ENCODE measurements around the gene EDA. TPM values are rescaled to one million over a fixed set of nuclear protein-coding genes. Genes with fewer than 3 reads are reported as not detected.

The EDA gene
- total RNA-seq, 4 donors from 2014 or later, result 0.51 to 3.3 (median 1.3) TPM

DNA sequence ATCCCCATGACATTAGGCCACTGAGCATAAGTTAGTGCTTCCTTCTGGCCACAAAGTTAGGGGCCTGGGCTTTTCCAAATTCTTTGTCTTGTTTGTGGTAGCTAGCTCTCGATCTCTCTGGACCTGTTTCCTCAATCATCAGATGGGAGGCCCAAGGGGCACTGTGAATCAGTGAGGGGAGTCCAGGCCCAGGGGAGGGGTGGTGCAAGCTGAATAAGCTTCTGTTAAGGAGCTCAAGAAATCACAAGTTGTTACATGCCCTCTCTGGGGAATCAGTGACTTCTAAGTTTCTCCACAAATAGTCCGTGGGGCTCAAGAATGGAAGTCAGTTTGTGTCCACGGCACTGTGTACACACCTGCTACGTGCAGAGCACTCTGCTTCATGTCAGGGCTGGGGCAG, 418.7 kb downstream of the EDA start:
- Histone ChIP-seq H3K4me1 (no peaks in the 10 kb centered on the region), H3K27ac (no peak overlapping the region), H3K36me3 (no peaks in the 10 kb centered on the region), H3K4me3 (no peak overlapping the region), H3K27me3 (no peaks in the 10 kb centered on the region), H3K9me3 (no peaks in the 10 kb centered on the region)
- intact Hi-C loops (cut with DNase I; ENCODE audit: low total_unique reads) (no loop called here), in situ Hi-C loops (cut with MboI; ENCODE audit: low sequenced_read_pairs in 4 of 4) (loop anchor here in 2 of 4 donors (5.0 to 25.0 kb wide), 3 partner anchors 60 to 497 kb away; no protein-coding TSS in a partner anchor)
- TF ChIP-seq POLR2A (IDR thresholded peaks at IDR 0.05), result no peak
- ATAC-seq (no peak), DNase-seq (no peak)

DNA sequence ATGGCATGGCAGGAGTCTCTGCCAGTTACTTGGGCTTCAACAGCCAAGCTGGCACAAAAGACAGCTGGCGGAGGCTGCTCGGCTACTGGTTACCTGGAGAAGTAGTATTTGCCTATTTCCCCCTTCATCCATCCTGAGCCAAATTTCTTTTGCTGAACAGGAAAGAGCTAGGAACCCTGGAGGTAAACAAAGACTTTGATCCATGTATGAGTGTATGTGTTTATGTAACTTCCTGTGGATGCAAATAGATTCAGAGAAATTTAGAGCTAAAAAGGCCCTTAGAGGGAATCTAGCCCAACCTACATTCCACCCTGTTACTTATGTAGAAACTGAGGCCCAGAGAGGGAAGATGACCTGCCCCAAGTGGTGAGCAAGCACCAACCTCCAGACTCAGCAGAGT, 422.6 kb downstream of the EDA start:
- Histone ChIP-seq H3K4me3 (no peak overlapping the region), H3K4me1 (no peaks in the 10 kb centered on the region), H3K27me3 (no peaks in the 10 kb centered on the region), H3K27ac (no peak overlapping the region), H3K9me3 (no peaks in the 10 kb centered on the region), H3K36me3 (no peaks in the 10 kb centered on the region)
- in situ Hi-C loops (cut with MboI; ENCODE audit: low sequenced_read_pairs in 4 of 4), result loop anchor here in 2 of 4 donors (10.0 to 25.0 kb wide), 2 partner anchors 56 to 501 kb away; no protein-coding TSS in a partner anchor
- intact Hi-C loops (cut with DNase I; ENCODE audit: low total_unique reads), result no loop called here
- ATAC-seq (no peak), DNase-seq (no peak)
- no peak for TF ChIP-seq POLR2A (IDR thresholded peaks at IDR 0.05)
- TF ChIP-seq, protein P1, sequence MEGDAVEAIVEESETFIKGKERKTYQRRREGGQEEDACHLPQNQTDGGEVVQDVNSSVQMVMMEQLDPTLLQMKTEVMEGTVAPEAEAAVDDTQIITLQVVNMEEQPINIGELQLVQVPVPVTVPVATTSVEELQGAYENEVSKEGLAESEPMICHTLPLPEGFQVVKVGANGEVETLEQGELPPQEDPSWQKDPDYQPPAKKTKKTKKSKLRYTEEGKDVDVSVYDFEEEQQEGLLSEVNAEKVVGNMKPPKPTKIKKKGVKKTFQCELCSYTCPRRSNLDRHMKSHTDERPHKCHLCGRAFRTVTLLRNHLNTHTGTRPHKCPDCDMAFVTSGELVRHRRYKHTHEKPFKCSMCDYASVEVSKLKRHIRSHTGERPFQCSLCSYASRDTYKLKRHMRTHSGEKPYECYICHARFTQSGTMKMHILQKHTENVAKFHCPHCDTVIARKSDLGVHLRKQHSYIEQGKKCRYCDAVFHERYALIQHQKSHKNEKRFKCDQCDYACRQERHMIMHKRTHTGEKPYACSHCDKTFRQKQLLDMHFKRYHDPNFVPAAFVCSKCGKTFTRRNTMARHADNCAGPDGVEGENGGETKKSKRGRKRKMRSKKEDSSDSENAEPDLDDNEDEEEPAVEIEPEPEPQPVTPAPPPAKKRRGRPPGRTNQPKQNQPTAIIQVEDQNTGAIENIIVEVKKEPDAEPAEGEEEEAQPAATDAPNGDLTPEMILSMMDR (IDR thresholded peaks at IDR 0.05 in 4 of 5, conservative IDR thresholded peaks at IDR 0.05 in 1 of 5), result no peak

DNA sequence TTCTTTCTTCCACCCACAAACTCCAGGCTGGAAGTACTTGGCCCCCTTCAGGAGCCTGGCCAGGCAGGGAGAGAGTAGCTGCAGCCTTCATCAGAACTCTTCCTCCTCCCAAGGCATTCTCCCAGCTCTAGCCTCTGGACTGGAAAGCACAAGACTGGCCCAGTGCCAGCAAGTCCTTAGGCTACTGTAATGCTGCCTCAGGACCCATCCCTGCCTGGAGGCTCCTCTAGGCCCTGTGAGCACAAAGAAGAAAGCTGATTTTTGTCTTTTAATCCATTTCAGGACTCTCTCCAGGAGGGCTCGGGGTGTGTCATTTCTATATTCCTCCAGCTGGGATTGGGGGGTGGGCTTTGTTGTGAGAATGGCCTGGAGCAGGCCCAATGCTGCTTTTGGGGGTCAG, 423.0 kb downstream of the EDA start:
- ATAC-seq (no peak), DNase-seq (no peak)
- Histone ChIP-seq H3K27ac (no peak overlapping the region), H3K4me3 (no peak overlapping the region), H3K4me1 (no peaks in the 10 kb centered on the region), H3K27me3 (no peaks in the 10 kb centered on the region), H3K36me3 (no peaks in the 10 kb centered on the region), H3K9me3 (no peaks in the 10 kb centered on the region)
- TF ChIP-seq POLR2A (IDR thresholded peaks at IDR 0.05), result no peak
- TF ChIP-seq, protein P1 (IDR thresholded peaks at IDR 0.05 in 4 of 5, conservative IDR thresholded peaks at IDR 0.05 in 1 of 5), result no peak
- in situ Hi-C loops (cut with MboI; ENCODE audit: low sequenced_read_pairs in 4 of 4) (loop anchor here in 2 of 4 donors (10.0 to 25.0 kb wide), 2 partner anchors 56 to 502 kb away; no protein-coding TSS in a partner anchor), intact Hi-C loops (cut with DNase I; ENCODE audit: low total_unique reads) (no loop called here)

DNA sequence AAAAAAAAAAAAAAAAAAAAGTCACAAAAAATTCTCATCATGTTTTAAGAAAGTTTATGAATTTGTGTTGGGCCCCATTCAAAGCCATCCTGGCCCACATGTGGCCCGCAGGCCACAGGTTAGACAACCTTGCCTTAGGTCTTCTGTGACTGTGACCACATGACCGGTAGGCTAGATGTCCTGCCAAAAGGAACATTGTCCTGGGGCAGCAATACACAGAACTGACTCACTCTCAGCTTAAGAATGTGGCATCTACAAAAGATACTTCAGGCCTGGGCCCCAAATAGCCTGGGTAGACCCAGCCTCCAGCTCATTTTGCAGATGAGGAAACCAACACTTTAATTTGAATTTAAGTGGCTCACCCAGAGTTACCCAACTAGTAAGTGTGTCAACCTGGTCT, 423.8 kb downstream of the EDA start:
- Histone ChIP-seq H3K27ac (no peak overlapping the region), H3K4me1 (no peaks in the 10 kb centered on the region), H3K27me3 (no peaks in the 10 kb centered on the region), H3K9me3 (no peaks in the 10 kb centered on the region), H3K36me3 (no peaks in the 10 kb centered on the region), H3K4me3 (no peak overlapping the region)
- ATAC-seq (no peak), DNase-seq (no peak)
- in situ Hi-C loops (cut with MboI; ENCODE audit: low sequenced_read_pairs in 4 of 4), result loop anchor here in 2 of 4 donors (10.0 to 25.0 kb wide), 2 partner anchors 55 to 502 kb away; no protein-coding TSS in a partner anchor
- intact Hi-C loops (cut with DNase I; ENCODE audit: low total_unique reads), result no loop called here
- TF ChIP-seq, protein P1 (IDR thresholded peaks at IDR 0.05 in 4 of 5, conservative IDR thresholded peaks at IDR 0.05 in 1 of 5), result no peak
- no peak for TF ChIP-seq POLR2A (IDR thresholded peaks at IDR 0.05)

DNA sequence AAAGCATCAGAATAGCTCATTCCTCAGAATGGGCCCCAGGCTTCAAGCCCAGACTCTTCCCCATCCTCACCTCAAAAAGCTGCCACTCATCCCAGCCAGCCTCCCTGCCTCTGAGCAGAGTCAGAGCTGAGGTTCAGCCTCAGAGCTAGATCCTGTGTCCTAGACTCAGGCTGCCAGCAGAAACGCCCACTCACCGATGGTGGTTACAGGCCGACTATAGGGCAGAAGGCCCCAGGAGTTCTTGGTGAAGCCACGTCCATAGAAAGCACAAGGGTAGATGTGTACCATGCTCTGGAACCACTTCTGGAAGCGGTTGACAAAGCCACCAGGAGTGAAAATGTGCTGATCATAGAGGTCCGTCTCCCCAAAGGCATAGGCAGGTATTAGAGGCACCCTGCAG, 426.1 kb downstream of the EDA start:
- intact Hi-C loops (cut with DNase I; ENCODE audit: low total_unique reads), result no loop called here
- no peak overlapping the region for H3K27ac ChIP-seq
- ATAC-seq (no peak), DNase-seq (no peak)
- no peak for TF ChIP-seq POLR2A (IDR thresholded peaks at IDR 0.05)
- TF ChIP-seq, protein P1 (IDR thresholded peaks at IDR 0.05 in 4 of 5, conservative IDR thresholded peaks at IDR 0.05 in 1 of 5), result no peak
- in situ Hi-C loops (cut with MboI; ENCODE audit: low sequenced_read_pairs in 4 of 4), result loop anchor here in 1 of 4 donors (25.0 kb wide), 1 partner anchor 505 kb away; no protein-coding TSS in a partner anchor
- no peaks in the 10 kb centered on the region for H3K36me3 ChIP-seq
- H3K4me1 ChIP-seq, result no peaks in the 10 kb centered on the region
- no peaks in the 10 kb centered on the region for H3K27me3 ChIP-seq
- no peak overlapping the region for H3K4me3 ChIP-seq
- no peaks in the 10 kb centered on the region for H3K9me3 ChIP-seq

All from gastrocnemius medialis (tissue), 4 donors.